Retinal pigment epithelial cell (primary cell): ENCODE data around the gene SLC66A3.
A peak's percentile ranks its signal among the peaks of the same experiment; 100 is the strongest.

Experiments
- DNase-seq: peaks from one replicate; pipeline ENCODE4 v3.0.0-alpha.2; 2010; ENCODE audit warnings: low read depth
- H3K4me3 ChIP-seq: 2 replicates; pipeline ENCODE4 v1.5.1; 2011; ENCODE audit warnings: mild to moderate bottlenecking, low read length, control low read depth, moderate library complexity
- TF ChIP-seq, protein P1 (sequence below): conservative IDR thresholded peaks from 2 replicates; pipeline ENCODE4 v1.5.1; 2011; ENCODE audit warnings: low read depth, low read length, control low read depth, inconsistent platforms

Gene SLC66A3

DNA sequence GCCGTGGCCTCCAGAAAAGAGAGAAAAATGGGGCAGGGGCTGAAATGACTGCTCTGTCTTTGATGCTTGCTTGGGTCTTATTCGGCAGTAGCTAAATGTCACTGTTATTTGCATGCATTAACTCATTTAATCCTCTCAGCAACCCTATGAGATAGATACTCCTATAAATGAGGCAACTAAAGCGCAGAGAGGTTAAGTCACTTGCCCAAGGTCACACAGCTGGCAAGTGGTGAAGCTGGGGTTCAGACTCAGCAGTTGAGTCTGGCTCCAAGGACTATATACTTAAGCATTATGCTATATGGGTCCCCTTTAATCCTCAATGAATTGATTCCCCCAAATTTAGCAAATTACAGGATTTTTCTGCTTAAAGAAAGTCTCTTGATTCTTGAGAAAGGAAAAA lies 9.2 kb upstream of the SLC66A3 start:
- TF ChIP-seq, protein P1, sequence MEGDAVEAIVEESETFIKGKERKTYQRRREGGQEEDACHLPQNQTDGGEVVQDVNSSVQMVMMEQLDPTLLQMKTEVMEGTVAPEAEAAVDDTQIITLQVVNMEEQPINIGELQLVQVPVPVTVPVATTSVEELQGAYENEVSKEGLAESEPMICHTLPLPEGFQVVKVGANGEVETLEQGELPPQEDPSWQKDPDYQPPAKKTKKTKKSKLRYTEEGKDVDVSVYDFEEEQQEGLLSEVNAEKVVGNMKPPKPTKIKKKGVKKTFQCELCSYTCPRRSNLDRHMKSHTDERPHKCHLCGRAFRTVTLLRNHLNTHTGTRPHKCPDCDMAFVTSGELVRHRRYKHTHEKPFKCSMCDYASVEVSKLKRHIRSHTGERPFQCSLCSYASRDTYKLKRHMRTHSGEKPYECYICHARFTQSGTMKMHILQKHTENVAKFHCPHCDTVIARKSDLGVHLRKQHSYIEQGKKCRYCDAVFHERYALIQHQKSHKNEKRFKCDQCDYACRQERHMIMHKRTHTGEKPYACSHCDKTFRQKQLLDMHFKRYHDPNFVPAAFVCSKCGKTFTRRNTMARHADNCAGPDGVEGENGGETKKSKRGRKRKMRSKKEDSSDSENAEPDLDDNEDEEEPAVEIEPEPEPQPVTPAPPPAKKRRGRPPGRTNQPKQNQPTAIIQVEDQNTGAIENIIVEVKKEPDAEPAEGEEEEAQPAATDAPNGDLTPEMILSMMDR, result no peak
- DNase-seq, result no peak
- H3K4me3 ChIP-seq, result no peak overlapping the region

DNA sequence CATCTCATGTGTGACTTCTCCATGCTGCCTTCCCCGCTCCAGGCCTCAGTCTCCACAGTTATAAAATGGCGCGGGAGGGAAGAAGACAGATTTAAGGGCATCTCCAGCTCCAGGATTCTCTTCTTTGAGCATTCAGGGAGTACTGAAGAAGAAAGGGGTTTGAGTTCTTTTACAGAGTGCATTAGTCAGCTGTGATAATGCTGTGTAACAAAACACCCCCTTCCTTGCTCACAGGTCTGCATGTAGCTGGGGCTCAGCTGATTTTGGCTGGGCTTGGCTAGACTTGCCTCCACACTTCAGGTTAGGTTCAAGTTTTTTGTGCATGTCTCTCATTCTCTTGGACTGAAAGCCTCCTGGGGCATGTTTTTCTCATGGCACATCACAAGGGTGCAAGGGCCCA lies 8.0 kb upstream of the SLC66A3 start:
- DNase-seq, result no peak
- TF ChIP-seq, protein P1, result no peak
- H3K4me3 ChIP-seq, result no peak overlapping the region

DNA sequence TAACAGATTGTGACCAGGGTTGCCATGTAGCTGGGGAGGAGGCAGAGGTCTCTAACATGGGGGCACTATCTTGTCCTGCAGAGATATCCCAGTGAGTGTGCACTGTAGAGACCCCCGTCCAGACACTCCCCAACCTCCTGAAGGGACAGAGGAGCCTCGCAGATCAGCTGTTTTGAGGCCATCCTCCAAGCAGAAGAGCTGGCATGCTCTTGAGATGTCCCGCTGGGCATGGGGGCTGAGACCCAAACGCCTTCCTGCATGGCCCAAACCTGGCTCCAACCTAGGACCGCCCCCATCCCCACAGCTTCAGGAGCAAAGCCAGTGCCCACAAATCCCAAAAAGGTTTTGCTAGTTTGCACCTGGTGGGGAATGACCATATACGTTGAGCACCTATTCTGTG lies 2.7 kb upstream of the SLC66A3 start:
- no peak overlapping the region for H3K4me3 ChIP-seq
- DNase-seq, result no peak
- TF ChIP-seq, protein P1, result no peak

DNA sequence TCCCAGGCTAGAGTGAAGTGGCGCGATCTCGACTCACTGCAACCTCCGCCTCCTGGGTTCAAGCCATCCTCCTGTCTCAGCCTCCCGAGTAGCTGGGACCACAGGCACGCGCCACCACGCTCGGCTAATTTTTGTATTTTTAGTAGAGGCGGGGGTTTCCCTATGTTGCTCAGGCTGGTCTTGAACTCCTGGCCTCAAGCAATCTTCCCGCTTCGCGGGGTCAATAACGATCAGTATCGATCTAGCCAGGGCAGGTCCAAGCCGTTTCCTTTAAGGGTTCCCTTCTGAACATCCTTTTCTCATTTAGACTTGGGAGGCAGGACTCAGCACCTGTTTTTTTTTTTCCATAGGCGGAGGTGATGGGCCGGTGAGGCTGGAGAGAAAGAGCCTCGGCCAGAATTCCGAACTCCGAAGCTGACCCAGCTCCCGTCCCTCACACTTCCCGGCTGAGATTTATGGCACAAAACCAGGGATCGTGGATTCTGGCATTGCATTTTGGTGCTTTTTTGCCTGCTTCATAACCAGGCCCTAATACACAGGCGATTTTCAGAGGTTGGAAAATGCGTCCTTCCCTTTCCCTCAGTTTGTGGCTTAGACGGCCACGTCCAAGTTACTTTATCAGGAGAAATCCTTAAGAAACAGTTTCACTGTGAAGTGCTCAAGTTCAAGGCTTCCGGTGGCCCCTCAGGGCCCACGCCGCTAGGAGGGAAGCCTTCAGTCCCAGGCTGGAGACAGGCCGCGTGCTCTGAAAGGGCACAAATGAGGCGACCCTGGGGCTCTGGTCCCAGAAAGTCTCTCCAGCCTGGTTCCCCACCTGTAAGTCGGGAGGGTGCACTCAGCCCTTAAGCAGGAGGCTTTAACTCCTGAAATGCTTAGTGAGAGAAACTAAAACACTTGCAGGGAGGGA lies 998 bp upstream of the SLC66A3 start:
- peak overlapping the region; percentile 54 for H3K4me3 ChIP-seq
- TF ChIP-seq, protein P1, result no peak
- no peak for DNase-seq

DNA sequence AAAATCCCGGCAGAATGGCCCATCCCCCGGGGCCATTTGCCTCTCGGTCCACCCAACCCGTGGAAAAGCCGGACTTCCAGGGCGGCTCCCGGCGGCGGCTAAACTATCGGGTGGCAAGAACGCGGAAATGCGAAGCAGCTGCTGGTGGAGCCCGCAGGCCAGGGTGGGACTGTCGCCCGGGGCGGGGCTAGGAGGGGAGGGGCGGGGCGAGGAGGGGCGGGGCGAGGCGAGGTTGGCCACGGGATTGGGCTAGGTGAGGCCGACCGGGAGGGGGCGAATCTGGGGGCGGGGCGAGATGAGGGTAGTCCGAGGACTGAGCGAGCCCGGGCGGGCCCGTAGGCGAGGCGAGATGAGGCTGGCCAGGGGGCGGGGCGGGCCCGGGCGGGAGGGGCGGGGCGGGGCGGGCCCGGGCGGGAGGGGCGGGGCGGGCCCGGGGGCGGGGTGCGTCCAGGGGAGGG lies 315 bp upstream of the SLC66A3 start:
- peak; percentile 67 for DNase-seq
- TF ChIP-seq, protein P1, result no peak
- H3K4me3 ChIP-seq, result peak overlapping the region; percentile 54

DNA sequence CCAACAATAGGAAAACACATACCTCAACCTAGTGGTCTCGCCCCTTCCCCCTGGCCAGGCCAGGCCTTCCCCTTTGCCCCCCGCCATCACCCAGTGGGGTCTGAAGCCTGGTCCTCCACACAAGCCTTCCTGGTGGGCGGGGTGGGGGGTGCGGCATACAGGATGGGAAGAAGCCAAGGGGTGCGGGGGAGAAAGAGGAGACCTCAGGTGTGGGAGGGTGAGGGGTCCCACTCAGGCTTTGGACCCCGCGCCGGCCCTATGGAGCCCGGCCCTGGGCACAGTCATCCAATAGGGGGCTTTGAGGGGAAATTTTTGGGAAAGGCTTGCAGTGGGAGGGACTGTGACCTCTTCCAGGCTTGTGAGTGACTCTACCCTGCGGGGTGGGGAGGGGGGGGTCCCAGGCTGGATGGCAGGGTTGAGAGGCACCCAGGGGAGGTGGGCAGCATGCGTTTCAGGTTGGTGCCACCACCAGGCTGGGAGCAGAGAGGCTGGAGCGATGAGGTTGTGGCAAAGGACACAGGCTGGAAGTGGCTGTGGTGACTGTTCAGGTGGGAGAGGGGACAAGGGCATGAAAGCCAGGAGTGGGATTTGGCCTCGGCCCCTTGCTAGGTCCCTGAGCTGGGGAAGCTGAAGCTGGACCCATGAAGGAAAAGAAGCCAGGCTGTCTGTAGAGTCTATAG lies 1.3 kb downstream of the SLC66A3 start:
- no peak for DNase-seq
- no peak overlapping the region for H3K4me3 ChIP-seq
- TF ChIP-seq, protein P1, result no peak

DNA sequence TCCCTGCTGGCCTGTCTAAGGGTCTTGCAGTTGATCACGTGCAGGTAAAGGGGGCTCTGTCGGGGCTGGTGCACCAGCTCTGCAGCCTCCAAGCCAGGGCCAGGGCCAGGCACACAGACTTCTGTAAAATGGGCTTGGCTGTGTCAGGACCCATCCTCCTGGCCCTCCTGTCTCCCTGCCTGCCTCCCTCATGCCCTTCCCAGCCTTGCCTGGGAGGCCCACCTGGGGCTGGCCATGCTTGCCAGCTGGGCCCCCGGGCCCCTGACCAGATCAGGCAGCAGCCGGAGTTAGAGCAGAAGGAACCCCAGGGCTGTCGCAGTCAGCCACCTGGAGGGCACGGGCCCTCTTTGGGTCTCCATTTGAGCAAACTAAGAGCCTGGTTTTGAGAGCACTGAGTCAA lies 2.0 kb downstream of the SLC66A3 start:
- TF ChIP-seq, protein P1, result no peak
- DNase-seq, result no peak
- no peak overlapping the region for H3K4me3 ChIP-seq
